ENCODE data around the gene PLIN5.
A peak's percentile ranks its signal among the peaks of the same experiment; 100 is the strongest.
"Not testable (repeated sequence)": the region's sequence is repeated elsewhere in the genome, so short reads cannot be mapped to it uniquely, and the experiment has no call there.

PLIN5 gene

GRCh38 chr19:4550479-4551050 is 15.5 kb upstream of the PLIN5 start:
- DNase-seq (ENCODE audit: low read depth), result no peak
- H3K4me3 ChIP-seq (ENCODE audit: control insufficient read depth, low read depth, low read length), result no peak overlapping the region
- no peak for TF ChIP-seq CTCF (conservative IDR thresholded peaks at IDR 0.05; ENCODE audit: control insufficient read depth, insufficient read depth, low read depth, low read length)

DNA sequence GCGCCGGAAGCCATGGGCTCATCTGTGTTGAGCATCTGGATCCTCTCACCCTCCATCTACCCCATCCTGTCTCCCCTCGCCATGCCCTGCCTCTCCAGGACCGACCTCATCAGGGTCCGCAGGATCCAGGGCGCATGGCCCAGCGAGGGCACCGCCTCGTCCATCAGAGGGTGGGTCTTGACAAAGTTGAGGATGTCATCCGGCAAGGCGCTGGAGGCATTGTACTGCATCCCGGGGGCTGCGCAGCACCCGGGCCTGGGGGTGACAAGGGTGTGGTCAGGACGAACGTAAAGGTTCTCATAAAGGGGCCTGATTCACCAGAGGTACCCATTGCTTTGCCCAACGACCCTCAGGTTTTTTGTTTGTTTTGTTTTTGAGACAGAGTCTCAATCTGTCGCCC is 15.0 kb upstream of the PLIN5 start:
- DNase-seq (ENCODE audit: low read depth), result no peak
- no peak for TF ChIP-seq CTCF (conservative IDR thresholded peaks at IDR 0.05; ENCODE audit: control insufficient read depth, insufficient read depth, low read depth, low read length)
- no peak overlapping the region for H3K4me3 ChIP-seq (ENCODE audit: control insufficient read depth, low read depth, low read length)

GRCh38 chr19:4548238-4548584 is 13.2 kb upstream of the PLIN5 start:
- DNase-seq (ENCODE audit: low read depth), result no peak
- H3K4me3 ChIP-seq (ENCODE audit: control insufficient read depth, low read depth, low read length), result no peak overlapping the region
- no peak for TF ChIP-seq CTCF (conservative IDR thresholded peaks at IDR 0.05; ENCODE audit: control insufficient read depth, insufficient read depth, low read depth, low read length)

- no peak overlapping the region for H3K4me3 ChIP-seq (ENCODE audit: control insufficient read depth, low read depth, low read length)
- DNase-seq (ENCODE audit: low read depth), result no peak
- peak; percentile 26 for TF ChIP-seq CTCF (conservative IDR thresholded peaks at IDR 0.05; ENCODE audit: control insufficient read depth, insufficient read depth, low read depth, low read length)
Observed at GRCh38 chr19:4547303-4548237, 12.5 kb upstream of the PLIN5 start.

DNA sequence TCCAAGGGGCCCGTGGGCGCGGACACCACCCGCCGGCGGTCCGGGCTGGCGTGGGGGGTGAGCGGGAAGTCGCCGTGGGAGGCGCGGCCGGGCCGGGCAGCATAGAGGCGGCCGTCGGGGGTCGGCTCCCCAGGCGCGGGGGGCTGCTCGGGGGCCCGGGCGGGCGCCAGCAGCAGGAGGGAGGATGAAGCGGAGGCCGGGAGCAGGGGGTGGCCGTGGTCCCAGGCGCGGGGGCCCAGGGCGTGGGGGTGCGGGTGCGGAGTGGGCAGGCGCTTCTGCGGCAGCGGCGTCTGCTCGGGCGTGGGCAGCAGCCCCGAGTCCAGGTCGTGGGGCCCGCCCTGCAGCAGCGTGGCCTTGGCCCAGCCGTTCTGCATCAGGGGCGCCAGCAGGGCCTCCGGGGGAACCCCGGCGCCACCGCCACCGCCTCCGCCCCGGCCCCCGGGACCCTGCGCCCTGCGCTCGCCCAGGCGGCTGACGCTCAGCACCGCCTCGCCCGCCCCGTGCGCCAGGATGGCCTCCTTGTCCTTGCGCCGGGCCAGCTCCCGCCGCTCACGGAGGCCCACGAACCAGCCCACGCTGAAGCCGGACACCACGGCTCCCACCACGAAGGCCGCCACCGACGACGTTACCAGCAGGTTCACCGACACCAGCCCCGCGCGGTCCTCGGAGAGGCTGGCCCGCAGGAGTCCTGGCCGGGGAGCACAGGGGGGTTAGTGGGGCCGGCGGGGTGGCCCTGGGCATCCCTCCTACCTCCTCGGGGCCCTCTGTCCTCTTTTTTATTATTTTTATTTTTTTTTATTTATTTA is 9.0 kb upstream of the PLIN5 start:
- DNase-seq (ENCODE audit: low read depth), result no peak
- no peak for TF ChIP-seq CTCF (conservative IDR thresholded peaks at IDR 0.05; ENCODE audit: control insufficient read depth, insufficient read depth, low read depth, low read length)
- H3K4me3 ChIP-seq (ENCODE audit: control insufficient read depth, low read depth, low read length), result no peak overlapping the region

DNA sequence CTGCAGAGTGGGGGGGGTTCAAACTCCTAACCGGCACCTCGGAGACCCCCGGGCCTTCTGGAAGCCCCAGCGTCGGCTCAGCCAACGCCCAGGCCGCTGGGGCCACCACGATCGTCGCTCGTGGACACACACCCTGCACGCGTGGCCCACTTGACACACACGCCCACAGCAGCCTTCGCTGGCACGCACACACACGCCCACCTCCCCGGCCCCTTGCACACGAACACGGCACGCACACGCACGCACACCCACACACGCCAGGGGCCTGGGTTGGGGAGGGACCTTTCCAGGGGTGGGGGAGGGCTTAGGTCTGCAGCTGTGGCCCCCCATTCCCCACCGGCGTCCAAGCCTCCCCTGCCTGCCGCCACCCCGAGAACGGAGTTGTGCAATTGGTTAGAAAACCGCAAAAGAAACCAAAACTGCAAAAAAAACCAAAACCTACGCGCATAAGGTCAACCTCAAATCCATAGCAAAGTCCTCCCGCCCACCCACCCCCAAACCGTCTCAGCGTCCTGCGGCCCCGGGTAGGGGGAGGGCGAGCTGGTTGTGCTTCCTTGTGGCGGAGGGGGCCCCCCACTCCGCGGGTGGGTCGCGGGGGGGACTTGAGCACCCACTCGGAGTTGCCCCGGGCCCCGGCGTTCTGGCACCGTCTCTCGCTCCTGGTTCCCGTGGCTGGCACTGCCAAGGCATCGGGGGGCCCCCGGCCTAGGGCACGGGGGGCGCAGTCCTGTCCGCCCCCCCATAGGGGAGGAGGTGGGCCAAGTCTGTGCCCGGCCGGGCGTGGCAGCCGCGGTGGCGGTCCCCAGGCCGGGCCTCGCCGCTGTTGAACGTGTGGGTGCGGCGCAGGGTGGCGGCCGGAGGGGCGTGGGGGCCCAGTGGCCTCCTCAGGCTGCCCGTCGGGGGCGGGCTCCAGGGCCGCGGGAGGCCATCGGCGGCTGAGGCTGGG is 8.1 kb upstream of the PLIN5 start:
- DNase-seq (ENCODE audit: low read depth), result peak; percentile 31
- no peak for TF ChIP-seq CTCF (conservative IDR thresholded peaks at IDR 0.05; ENCODE audit: control insufficient read depth, insufficient read depth, low read depth, low read length)
- H3K4me3 ChIP-seq (ENCODE audit: control insufficient read depth, low read depth, low read length), result no peak overlapping the region

GRCh38 chr19:4541806-4542145 is 6.8 kb upstream of the PLIN5 start:
- not testable (repeated sequence) for DNase-seq (ENCODE audit: low read depth); H3K4me3 ChIP-seq (ENCODE audit: control insufficient read depth, low read depth, low read length)

Data from fibroblast of mammary gland (primary cell).